ENCODE measurements around the gene ARHGEF40. TPM values are rescaled to one million over a fixed set of nuclear protein-coding genes. Genes with fewer than 3 reads are reported as not detected.

The ARHGEF40 gene
- polyA plus RNA-seq (2012; ENCODE audit: insufficient read length, low read depth): 32.9 TPM

DNA sequence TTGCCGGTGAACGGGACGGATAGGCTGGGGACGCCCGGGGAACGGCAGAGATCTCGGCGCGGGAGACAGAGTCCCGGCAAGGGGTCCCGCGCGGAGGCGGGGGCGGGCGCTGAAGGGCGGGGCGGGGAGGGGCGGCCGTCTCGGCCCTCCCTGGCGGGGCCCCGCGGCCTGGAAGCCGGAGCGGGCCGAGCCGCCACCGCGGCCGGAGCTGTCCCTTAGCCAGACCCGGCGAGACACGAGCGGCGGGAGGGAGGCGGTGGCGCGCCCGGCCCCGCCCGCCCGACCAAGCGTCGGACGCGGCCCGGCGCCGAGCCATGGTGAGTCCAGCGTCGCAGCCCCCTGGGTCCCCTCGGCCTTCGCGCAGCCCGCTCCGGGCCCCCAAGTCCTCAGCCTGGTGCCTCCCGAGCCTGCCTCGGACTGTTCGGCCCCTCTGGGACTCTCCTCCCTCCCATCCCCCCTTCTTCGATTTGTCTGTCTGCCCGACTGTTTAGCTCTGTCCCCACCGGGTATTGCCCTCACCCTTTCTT lies at the start of gene ARHGEF40:
Gene ARHGEF40 (plus strand): TSS at position 222 of the 527 bp plus-strand sequence. CDS start 93 bp downstream, at position 315.
- TF ChIP-seq POLR2AphosphoS5 (IDR thresholded peaks at IDR 0.05; ENCODE audit: low read depth, low read length): no peak
- TF ChIP-seq SIN3A (IDR thresholded peaks at IDR 0.05; ENCODE audit: borderline replicate concordance, insufficient read depth, low read length): no peak
- TF ChIP-seq, protein P1, sequence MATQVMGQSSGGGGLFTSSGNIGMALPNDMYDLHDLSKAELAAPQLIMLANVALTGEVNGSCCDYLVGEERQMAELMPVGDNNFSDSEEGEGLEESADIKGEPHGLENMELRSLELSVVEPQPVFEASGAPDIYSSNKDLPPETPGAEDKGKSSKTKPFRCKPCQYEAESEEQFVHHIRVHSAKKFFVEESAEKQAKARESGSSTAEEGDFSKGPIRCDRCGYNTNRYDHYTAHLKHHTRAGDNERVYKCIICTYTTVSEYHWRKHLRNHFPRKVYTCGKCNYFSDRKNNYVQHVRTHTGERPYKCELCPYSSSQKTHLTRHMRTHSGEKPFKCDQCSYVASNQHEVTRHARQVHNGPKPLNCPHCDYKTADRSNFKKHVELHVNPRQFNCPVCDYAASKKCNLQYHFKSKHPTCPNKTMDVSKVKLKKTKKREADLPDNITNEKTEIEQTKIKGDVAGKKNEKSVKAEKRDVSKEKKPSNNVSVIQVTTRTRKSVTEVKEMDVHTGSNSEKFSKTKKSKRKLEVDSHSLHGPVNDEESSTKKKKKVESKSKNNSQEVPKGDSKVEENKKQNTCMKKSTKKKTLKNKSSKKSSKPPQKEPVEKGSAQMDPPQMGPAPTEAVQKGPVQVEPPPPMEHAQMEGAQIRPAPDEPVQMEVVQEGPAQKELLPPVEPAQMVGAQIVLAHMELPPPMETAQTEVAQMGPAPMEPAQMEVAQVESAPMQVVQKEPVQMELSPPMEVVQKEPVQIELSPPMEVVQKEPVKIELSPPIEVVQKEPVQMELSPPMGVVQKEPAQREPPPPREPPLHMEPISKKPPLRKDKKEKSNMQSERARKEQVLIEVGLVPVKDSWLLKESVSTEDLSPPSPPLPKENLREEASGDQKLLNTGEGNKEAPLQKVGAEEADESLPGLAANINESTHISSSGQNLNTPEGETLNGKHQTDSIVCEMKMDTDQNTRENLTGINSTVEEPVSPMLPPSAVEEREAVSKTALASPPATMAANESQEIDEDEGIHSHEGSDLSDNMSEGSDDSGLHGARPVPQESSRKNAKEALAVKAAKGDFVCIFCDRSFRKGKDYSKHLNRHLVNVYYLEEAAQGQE (IDR thresholded peaks at IDR 0.05; ENCODE audit: insufficient read depth in 1 of 2, low read depth in 2 of 2, low read length in 2 of 2): no peak
- no peak for TF ChIP-seq TAF1 (IDR thresholded peaks at IDR 0.05; ENCODE audit: borderline replicate concordance, insufficient read depth, low read length)
- TF ChIP-seq FOXP2 (optimal IDR thresholded peaks at IDR 0.05; ENCODE audit: borderline replicate concordance, extremely low read depth, extremely low read length, insufficient read depth): no peak

DNA sequence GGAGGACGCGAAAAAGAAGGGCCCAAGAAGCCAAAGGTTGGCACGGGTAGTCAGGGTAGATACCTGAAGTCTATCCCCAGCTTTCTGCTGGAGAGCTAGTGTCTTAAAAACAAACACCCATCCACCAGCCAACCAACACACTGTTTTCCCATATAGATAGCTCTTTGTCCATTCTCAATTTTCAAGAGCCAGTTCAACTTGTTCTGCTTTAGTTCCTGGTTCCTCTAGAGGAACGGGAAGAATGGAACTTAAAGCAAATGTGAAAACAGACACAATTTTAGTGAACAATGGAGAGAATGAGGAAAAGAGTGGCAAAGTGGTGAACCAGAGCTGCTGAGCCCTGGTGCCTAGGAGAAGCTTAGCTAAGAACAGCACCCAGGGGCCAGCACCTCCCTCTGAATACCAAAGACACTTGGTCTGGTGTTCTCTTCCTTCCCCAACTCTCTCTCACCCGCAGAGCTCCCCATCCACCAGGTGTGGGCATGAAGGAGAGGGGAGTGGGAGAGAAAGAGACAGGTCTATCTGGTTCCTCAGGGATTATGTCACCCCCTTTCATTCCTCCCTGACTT lies 49.0 kb upstream of the ARHGEF40 start:
- TF ChIP-seq FOXP2 (optimal IDR thresholded peaks at IDR 0.05; ENCODE audit: borderline replicate concordance, extremely low read depth, extremely low read length, insufficient read depth) (no peak), SIN3A (IDR thresholded peaks at IDR 0.05; ENCODE audit: borderline replicate concordance, insufficient read depth, low read length) (no peak), TAF1 (IDR thresholded peaks at IDR 0.05; ENCODE audit: borderline replicate concordance, insufficient read depth, low read length) (no peak), POLR2AphosphoS5 (IDR thresholded peaks at IDR 0.05; ENCODE audit: low read depth, low read length) (no peak)
- TF ChIP-seq, protein P1 (IDR thresholded peaks at IDR 0.05; ENCODE audit: insufficient read depth in 1 of 2, low read depth in 2 of 2, low read length in 2 of 2): no peak

DNA sequence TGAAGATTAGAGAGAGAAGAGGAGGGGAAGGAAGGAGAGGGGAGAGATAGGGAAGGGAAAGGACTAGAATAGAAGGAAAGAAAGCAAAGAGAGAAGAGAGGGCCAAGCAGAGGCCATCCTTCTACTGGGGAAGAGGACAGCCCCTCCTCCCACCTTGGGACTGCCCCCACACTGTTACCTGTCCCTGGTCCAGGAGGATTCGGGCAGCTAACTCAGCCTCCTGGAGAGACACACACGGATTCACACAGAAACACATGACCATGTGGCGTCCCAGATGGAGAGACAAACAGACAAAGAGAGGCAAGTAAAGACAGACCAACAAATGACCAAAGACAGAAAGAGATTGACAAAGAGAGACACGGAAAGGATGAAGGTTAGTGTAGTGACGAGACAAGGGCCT lies 47.4 kb upstream of the ARHGEF40 start:
- no peak for TF ChIP-seq POLR2AphosphoS5 (IDR thresholded peaks at IDR 0.05; ENCODE audit: low read depth, low read length)
- TF ChIP-seq, protein P1 (IDR thresholded peaks at IDR 0.05; ENCODE audit: insufficient read depth in 1 of 2, low read depth in 2 of 2, low read length in 2 of 2): no peak
- no peak for TF ChIP-seq TAF1 (IDR thresholded peaks at IDR 0.05; ENCODE audit: borderline replicate concordance, insufficient read depth, low read length)
- no peak for TF ChIP-seq FOXP2 (optimal IDR thresholded peaks at IDR 0.05; ENCODE audit: borderline replicate concordance, extremely low read depth, extremely low read length, insufficient read depth)
- no peak for TF ChIP-seq SIN3A (IDR thresholded peaks at IDR 0.05; ENCODE audit: borderline replicate concordance, insufficient read depth, low read length)

DNA sequence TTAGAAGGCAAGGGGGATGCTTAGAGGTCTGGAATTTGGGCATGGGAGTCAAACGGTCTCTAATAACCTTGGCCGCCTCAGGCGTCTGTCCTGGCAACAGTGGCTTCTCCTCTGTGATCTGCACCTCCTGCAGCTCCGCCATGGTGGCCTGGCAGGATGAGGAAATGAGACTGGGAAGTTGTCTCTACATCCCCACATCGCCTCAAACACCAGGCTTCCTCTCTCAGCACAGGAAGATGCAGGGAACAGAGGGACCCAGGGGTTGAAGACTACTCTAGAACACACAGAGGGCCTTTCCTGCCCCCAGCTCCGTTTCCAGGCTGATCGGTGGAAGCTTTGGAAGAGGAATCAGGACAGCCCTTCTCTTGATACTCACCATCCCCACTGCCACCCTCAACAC lies 46.9 kb upstream of the ARHGEF40 start:
- TF ChIP-seq TAF1 (IDR thresholded peaks at IDR 0.05; ENCODE audit: borderline replicate concordance, insufficient read depth, low read length): no peak
- no peak for TF ChIP-seq SIN3A (IDR thresholded peaks at IDR 0.05; ENCODE audit: borderline replicate concordance, insufficient read depth, low read length)
- no peak for TF ChIP-seq POLR2AphosphoS5 (IDR thresholded peaks at IDR 0.05; ENCODE audit: low read depth, low read length)
- no peak for TF ChIP-seq FOXP2 (optimal IDR thresholded peaks at IDR 0.05; ENCODE audit: borderline replicate concordance, extremely low read depth, extremely low read length, insufficient read depth)

DNA sequence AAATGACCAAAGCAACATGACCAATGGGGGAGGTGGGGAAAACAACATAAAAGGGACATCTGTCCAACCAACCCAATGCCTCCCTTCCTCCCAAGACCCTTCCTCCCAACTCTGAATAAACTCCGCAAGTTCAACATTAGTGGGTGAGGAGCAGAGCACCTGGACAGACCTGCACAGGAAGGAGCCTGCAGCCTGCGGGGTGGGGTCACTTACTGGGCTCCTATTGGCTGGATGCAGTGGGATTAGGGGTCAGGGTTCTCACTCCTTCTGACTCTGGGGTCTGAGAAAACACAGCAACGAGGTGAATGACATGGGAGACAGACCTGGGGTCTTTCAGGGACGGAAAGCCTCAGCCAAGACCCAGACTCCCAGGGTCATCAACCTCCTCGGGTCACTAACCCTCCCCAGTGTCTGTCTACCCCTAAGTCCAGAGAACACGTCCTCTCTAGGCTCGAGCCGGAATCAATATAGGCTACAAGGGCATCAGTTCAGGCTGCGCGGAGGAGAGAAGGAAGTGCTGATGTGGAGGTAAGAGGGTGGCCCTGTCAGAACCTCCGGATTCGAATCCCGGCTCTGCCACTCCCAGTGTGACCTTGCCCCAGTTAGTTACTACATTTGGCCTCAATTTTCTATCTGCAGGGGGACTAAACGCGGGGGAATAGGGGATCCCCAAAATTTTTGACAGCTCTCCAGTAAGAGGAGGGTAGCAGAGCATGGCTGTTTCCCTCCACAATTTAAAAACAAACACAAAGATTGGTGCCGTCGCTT lies 46.1 kb upstream of the ARHGEF40 start:
- TF ChIP-seq POLR2AphosphoS5 (IDR thresholded peaks at IDR 0.05; ENCODE audit: low read depth, low read length): no peak
- TF ChIP-seq FOXP2 (optimal IDR thresholded peaks at IDR 0.05; ENCODE audit: borderline replicate concordance, extremely low read depth, extremely low read length, insufficient read depth): no peak
- TF ChIP-seq TAF1 (IDR thresholded peaks at IDR 0.05; ENCODE audit: borderline replicate concordance, insufficient read depth, low read length): no peak
